ENCODE results near the gene CERS6. TPM values are rescaled to one million over a fixed set of nuclear protein-coding genes. Genes with fewer than 3 reads are reported as not detected.
"Not testable (repeated sequence)": the region's sequence is repeated elsewhere in the genome, so short reads cannot be mapped to it uniquely, and the experiment has no call there.

Gene CERS6
- total RNA-seq, 1 experiment from 2014 or later: 17.3 TPM

DNA sequence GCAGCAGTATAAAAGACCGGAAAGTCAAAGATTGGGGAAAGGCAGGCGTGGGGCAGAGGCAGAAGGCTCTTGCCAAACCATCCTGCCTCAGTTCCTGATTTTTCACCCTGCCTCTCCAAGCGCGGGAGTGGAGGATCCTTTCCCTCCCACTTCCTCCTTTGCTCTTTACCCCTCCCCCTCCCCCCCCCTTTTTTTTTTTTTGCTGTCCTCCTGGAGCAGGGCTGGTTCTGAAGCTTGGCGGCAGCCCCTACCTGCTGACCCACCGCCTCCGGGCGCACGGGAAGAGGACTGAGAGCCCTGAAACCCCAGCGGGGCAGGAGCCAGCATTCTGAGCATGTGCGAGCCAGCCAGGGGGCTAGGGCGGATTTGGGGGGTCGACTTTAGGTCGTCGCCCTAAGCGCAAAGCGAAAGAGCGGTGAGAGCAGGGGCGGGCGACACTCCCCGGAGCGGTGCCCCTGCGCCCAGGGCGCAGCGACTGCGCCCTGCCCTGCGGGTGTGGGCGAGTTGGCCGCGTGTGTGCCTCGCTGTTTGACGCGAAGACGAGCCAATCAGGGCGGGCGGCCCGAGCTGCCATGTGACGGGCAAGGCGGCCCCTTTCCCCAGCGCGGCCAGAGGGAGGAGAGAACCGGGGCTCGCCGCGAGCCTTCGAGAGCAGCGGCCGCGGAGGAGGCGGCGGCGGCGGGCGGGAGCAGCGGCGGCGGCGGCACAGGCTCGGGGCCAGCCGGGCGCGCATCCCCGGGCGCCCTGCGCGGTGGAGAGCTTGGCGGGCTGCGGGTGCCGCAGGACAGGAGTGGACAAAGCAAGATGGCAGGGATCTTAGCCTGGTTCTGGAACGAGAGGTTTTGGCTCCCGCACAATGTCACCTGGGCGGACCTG is at the start of gene CERS6 (continued):
- TF ChIP-seq, protein P1, sequence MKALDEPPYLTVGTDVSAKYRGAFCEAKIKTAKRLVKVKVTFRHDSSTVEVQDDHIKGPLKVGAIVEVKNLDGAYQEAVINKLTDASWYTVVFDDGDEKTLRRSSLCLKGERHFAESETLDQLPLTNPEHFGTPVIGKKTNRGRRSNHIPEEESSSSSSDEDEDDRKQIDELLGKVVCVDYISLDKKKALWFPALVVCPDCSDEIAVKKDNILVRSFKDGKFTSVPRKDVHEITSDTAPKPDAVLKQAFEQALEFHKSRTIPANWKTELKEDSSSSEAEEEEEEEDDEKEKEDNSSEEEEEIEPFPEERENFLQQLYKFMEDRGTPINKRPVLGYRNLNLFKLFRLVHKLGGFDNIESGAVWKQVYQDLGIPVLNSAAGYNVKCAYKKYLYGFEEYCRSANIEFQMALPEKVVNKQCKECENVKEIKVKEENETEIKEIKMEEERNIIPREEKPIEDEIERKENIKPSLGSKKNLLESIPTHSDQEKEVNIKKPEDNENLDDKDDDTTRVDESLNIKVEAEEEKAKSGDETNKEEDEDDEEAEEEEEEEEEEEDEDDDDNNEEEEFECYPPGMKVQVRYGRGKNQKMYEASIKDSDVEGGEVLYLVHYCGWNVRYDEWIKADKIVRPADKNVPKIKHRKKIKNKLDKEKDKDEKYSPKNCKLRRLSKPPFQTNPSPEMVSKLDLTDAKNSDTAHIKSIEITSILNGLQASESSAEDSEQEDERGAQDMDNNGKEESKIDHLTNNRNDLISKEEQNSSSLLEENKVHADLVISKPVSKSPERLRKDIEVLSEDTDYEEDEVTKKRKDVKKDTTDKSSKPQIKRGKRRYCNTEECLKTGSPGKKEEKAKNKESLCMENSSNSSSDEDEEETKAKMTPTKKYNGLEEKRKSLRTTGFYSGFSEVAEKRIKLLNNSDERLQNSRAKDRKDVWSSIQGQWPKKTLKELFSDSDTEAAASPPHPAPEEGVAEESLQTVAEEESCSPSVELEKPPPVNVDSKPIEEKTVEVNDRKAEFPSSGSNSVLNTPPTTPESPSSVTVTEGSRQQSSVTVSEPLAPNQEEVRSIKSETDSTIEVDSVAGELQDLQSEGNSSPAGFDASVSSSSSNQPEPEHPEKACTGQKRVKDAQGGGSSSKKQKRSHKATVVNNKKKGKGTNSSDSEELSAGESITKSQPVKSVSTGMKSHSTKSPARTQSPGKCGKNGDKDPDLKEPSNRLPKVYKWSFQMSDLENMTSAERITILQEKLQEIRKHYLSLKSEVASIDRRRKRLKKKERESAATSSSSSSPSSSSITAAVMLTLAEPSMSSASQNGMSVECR (CRISPR knock-in tag; IDR thresholded peaks at IDR 0.05; ENCODE audit: borderline replicate concordance): peak; percentile 94; the same call in 1 of the 2 replicates
- TF ChIP-seq, protein P2, sequence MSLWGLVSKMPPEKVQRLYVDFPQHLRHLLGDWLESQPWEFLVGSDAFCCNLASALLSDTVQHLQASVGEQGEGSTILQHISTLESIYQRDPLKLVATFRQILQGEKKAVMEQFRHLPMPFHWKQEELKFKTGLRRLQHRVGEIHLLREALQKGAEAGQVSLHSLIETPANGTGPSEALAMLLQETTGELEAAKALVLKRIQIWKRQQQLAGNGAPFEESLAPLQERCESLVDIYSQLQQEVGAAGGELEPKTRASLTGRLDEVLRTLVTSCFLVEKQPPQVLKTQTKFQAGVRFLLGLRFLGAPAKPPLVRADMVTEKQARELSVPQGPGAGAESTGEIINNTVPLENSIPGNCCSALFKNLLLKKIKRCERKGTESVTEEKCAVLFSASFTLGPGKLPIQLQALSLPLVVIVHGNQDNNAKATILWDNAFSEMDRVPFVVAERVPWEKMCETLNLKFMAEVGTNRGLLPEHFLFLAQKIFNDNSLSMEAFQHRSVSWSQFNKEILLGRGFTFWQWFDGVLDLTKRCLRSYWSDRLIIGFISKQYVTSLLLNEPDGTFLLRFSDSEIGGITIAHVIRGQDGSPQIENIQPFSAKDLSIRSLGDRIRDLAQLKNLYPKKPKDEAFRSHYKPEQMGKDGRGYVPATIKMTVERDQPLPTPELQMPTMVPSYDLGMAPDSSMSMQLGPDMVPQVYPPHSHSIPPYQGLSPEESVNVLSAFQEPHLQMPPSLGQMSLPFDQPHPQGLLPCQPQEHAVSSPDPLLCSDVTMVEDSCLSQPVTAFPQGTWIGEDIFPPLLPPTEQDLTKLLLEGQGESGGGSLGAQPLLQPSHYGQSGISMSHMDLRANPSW (CRISPR knock-in tag; conservative IDR thresholded peaks at IDR 0.05; ENCODE audit: low read depth): peak; percentile 96
- TF ChIP-seq ELF4 (CRISPR knock-in tag; IDR thresholded peaks at IDR 0.05; ENCODE audit: low read depth): no peak
- 0 out of 2 replicates have a peak, but pooled peaks have one; percentile 68 for TF ChIP-seq IRF2 (CRISPR knock-in tag; IDR thresholded peaks at IDR 0.05; ENCODE audit: borderline replicate concordance, low read depth)
- peak; percentile 30 for TF ChIP-seq ZNF423 (CRISPR knock-in tag; IDR thresholded peaks at IDR 0.05)

DNA sequence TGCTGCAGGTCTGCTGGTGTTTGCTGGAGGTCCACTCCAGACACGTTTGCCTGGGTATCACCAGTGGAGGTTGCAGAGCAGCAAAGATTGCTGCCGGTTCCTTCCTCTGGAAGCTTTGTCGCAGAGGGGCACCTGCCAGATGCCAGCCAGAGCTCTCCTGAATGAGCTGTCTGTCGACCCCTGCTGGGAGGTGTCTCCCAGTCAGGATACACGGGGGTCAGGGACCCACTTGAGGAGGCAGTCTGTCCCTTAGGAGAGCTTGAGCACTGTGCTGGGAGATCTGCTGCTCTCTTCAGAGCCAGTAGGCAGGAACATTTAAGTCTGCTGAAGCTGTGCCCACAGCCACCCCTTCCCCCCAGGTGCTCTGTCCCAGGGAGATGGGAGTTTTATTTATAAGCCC is 43.8 kb upstream of the CERS6 start:
- CTCF ChIA-PET; ATAC-seq; DNase-seq (ENCODE audit: low spot score); H3K27ac Mint-ChIP-seq; H3K27me3 Mint-ChIP-seq (ENCODE audit: low read depth); H3K4me1 Mint-ChIP-seq; POLR2A ChIA-PET; H3K4me3 Mint-ChIP-seq: not testable (repeated sequence)
- H3K9me3 Mint-ChIP-seq: peaks cover 63% of the 10 kb centered on the region
- H3K36me3 Mint-ChIP-seq: peaks cover 41% of the 10 kb centered on the region

DNA sequence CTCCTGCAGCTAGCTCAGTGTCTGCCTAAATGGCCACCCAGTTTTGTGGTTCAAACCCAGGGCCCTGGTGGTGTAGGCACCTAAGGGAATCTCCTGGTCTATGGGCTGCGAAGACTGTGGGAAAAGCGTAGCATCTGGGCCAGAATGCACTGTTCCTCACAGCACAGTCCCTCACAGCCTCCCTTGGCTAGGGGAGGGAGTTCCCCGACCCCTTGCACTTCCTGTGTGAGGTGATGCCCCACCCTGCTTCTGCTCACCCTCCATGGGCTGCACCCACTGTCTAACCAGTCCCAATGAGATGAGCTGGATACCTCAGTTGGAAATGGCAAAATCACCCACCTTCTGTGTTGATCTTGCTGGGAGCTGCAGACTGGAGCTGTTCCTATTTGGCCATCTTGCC is 43.0 kb upstream of the CERS6 start:
- H3K4me3 Mint-ChIP-seq; H3K4me1 Mint-ChIP-seq; POLR2A ChIA-PET; CTCF ChIA-PET; DNase-seq (ENCODE audit: low spot score); H3K27me3 Mint-ChIP-seq (ENCODE audit: low read depth); ATAC-seq; H3K27ac Mint-ChIP-seq: not testable (repeated sequence)
- peaks cover 36% of the 10 kb centered on the region for H3K36me3 Mint-ChIP-seq
- H3K9me3 Mint-ChIP-seq: peaks cover 55% of the 10 kb centered on the region

DNA sequence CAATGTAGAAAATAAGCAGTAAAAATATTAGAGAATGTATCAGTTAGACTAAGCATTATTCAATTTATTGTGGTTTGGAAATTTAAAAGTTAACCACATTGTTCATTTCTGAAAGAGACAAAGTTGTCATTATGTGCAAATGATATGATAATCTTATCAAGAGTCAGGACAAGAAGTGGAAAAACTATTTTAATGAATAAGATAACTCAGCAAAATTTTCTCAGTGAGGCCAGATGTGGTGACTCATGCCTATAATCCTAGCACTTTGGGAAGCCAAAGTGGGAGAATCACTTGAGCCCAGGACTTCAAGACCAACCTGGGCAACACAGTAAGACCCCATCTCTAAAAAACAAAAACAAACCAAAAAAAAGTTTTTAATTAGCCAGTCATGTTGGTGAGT is 39.5 kb upstream of the CERS6 start:
- Mint-ChIP-seq H3K36me3 (peaks cover 36% of the 10 kb centered on the region), H3K4me3 (no peak overlapping the region), H3K4me1 (peaks cover 3% of the 10 kb centered on the region; the same call in 1 of the 2 replicates), H3K27ac (no peak overlapping the region), H3K27me3 (ENCODE audit: low read depth) (peaks cover 5% of the 10 kb centered on the region; the same call in 1 of the 2 replicates), H3K9me3 (peaks cover 44% of the 10 kb centered on the region)
- DNase-seq (ENCODE audit: low spot score) (no peak), ATAC-seq (no peak)
- POLR2A ChIA-PET: no interaction called here
- CTCF ChIA-PET: no interaction called here
- TF ChIP-seq SOX15 (CRISPR knock-in tag; IDR thresholded peaks at IDR 0.05) (no peak), NR2C2 (CRISPR knock-in tag; IDR thresholded peaks at IDR 0.05) (no peak), CREM (CRISPR knock-in tag; IDR thresholded peaks at IDR 0.05) (no peak), MXD4 (CRISPR knock-in tag; IDR thresholded peaks at IDR 0.05; ENCODE audit: borderline replicate concordance) (no peak)
- TF ChIP-seq, protein P3, sequence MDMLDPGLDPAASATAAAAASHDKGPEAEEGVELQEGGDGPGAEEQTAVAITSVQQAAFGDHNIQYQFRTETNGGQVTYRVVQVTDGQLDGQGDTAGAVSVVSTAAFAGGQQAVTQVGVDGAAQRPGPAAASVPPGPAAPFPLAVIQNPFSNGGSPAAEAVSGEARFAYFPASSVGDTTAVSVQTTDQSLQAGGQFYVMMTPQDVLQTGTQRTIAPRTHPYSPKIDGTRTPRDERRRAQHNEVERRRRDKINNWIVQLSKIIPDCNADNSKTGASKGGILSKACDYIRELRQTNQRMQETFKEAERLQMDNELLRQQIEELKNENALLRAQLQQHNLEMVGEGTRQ (CRISPR knock-in tag; IDR thresholded peaks at IDR 0.05): no peak
- TF ChIP-seq, protein P4, sequence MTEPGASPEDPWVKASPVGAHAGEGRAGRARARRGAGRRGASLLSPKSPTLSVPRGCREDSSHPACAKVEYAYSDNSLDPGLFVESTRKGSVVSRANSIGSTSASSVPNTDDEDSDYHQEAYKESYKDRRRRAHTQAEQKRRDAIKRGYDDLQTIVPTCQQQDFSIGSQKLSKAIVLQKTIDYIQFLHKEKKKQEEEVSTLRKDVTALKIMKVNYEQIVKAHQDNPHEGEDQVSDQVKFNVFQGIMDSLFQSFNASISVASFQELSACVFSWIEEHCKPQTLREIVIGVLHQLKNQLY (CRISPR knock-in tag; IDR thresholded peaks at IDR 0.05): no peak
- TF ChIP-seq, protein P5, sequence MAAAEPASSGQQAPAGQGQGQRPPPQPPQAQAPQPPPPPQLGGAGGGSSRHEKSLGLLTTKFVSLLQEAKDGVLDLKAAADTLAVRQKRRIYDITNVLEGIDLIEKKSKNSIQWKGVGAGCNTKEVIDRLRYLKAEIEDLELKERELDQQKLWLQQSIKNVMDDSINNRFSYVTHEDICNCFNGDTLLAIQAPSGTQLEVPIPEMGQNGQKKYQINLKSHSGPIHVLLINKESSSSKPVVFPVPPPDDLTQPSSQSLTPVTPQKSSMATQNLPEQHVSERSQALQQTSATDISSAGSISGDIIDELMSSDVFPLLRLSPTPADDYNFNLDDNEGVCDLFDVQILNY (CRISPR knock-in tag; IDR thresholded peaks at IDR 0.05): no peak
- TF ChIP-seq, protein P6, sequence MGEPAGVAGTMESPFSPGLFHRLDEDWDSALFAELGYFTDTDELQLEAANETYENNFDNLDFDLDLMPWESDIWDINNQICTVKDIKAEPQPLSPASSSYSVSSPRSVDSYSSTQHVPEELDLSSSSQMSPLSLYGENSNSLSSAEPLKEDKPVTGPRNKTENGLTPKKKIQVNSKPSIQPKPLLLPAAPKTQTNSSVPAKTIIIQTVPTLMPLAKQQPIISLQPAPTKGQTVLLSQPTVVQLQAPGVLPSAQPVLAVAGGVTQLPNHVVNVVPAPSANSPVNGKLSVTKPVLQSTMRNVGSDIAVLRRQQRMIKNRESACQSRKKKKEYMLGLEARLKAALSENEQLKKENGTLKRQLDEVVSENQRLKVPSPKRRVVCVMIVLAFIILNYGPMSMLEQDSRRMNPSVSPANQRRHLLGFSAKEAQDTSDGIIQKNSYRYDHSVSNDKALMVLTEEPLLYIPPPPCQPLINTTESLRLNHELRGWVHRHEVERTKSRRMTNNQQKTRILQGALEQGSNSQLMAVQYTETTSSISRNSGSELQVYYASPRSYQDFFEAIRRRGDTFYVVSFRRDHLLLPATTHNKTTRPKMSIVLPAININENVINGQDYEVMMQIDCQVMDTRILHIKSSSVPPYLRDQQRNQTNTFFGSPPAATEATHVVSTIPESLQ (CRISPR knock-in tag; IDR thresholded peaks at IDR 0.05): no peak

Data from WTC11 (cell line).